Activated CD4-positive, alpha-beta T cell treated with anti-CD3 and anti-CD28 coated beads, Interleukin-2, amount 50 U/mL, for 48 hours (primary cell): ENCODE results near the gene UNC5B.

Experiments used
- DNase-seq, 2 experiments: peaks; one replicate each; pipeline ENCODE4 v3.0.0-alpha.2; 2020

The UNC5B gene

GRCh38 chr10:71325267-71325666 lies 112.9 kb downstream of the UNC5B start:
- no peak for DNase-seq

GRCh38 chr10:71326464-71326881 lies 114.1 kb downstream of the UNC5B start:
- no peak for DNase-seq

GRCh38 chr10:71330789-71331404 lies 118.5 kb downstream of the UNC5B start:
- DNase-seq: no peak

DNA sequence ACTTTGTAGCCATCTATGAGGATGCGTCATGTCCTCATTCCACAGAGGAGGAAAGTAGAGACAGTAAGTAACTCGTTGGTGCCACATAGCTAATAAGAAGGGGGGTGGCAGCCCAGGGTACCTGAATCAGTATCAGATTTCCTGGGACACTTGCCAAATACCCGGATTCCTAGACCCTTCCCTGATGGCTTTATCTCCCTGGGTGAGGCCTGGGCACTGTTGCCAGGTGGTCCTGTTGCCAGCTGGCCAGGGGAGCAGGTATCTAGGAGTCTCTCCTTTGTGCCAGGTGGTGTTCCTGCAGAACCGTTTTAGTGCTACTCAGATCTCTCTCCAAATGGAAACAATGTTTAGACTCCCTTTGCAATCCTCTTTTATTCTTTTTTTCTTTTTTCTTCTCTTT lies 119.4 kb downstream of the UNC5B start:
- no peak for DNase-seq

GRCh38 chr10:71332466-71332865 lies 120.1 kb downstream of the UNC5B start:
- DNase-seq: no peak

GRCh38 chr10:71333129-71333887 lies 120.9 kb downstream of the UNC5B start:
- no peak for DNase-seq

DNA sequence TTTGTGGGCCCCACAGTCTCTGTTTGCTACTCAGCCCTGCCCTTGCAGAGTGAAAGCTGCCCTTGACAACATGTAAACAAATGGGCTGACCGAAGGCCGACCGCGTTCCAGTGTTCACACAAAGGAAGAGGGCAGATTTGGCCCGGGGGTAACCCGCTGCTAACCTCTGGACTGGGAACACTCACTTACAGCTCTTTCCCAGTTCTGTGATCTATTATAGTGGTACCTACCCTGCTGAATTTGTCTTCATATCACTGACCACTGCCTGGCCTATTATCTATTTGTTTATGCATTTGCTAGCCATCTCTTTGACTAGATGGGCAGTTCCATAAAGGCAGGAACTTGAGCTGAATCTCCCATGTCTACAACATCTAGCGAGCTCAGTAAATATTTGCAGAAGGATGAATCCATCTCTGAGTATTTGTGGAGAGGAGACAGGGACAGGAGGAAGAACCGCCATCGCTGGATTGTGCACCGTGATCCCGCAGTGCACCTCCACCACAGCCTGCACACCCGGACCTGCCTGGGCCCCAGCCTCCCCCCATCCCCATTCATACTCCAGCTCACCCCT lies 121.9 kb downstream of the UNC5B start:
- no peak for DNase-seq

DNA sequence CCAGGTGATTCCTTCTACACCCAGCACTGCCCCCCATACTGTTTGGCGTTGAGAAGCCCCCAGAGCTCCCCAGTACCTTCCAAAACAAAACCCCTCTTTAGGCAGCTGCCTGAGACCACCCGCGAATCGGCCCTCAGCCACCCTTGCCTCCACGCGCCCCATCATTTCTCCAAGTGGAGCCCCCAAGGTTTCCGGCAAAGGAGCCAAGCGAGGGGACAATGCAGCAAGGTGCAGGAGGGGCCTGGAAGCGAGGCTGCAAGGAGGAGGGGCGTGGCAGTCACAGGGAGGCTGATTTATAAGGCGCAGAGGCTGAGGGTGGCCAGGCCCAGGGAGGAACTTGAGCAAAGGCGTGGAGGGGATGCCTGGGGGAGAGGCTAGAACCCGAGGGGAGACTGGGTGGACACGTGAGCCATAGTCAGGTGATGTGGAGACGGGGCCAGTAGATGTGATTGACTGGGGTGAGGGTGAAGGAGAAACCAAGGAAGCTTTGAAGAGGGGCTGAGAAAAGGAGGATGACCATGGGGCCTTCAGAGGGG lies 122.9 kb downstream of the UNC5B start:
- no peak for DNase-seq

DNA sequence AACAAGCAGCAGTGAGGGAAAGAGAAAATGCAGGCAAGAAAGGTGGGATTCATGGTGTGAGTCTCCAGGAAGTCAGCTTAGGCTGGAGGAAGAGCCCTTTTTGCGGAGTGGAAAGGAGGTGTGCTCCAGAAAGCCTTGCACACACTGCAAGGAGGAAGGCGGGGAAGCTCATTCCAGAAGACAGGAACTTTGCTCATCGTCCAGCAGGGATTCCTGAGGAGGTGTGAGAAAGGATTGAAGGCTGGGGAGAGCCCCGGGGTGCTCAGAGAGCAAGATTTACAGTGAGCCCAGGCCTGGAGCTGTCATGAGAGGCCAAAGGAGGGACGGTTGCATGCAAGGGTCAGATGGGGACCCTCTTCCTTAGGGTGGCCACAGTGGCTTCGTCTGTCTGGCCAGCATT lies 124.3 kb downstream of the UNC5B start:
- no peak for DNase-seq

DNA sequence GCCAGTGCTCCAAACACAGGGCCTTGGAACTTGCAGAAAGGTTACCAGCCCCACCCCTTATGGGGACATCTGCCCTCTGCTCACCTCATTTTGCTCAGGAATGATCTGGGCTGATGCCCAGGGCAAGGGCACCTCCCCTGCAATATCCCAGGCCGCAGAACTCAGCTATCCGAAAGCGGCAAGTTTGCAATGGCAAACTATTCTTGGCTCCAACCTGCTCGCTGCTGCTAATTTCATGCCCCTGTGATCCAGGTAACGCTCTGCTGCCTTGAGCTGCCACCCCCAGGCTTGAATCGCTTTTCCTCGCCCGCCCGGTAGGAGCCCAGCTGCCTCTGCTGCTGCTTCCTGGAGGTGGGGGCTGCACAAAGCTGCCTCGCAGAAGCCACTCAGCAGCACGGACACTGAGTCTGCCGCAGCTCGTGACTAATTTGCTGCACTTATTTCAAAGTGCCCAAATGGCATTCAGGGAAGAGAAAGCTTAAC lies 124.9 kb downstream of the UNC5B start:
- no peak for DNase-seq

DNA sequence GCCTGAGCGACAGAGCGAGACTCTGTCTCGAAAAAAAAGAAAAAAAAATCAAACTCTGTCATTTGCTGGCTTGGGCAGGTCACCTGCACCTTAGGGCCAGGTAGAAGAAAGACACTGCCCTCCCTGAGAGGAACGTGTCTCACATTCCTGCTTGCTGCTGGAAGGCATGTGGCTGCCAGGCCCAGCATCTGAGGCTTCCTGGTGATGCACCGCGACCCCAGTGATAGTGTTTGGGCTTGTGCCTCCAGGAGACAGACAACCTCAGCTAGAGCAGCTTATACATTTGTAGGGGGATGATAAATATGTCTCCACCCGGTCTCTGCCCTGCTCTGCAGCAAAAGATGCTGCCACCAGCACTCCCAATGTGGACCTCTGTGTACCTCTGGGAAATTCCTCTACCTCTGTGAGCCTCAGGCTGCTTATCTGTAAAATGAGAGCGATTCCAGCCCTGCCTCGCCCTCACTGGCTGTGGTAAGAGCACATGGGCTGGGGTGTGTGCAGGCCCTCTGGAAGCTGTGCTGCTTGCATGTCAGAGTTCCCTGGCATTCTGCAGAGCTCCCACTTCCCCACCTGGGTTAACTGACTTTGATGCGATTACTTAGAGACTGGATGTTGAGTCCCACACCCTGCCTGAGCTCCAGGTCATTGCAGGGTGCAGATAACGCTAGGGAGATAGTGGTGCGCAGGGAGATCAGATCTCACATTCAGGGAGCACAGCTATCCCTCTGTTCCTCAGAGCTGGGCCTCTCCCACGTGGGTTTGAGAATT lies 126.5 kb downstream of the UNC5B start:
- no peak for DNase-seq

GRCh38 chr10:71339796-71340589 lies 127.6 kb downstream of the UNC5B start:
- DNase-seq: no peak

- no peak for DNase-seq
These were observed 130.4 kb downstream of the UNC5B start for GRCh38 chr10:71342573-71343391.

DNA sequence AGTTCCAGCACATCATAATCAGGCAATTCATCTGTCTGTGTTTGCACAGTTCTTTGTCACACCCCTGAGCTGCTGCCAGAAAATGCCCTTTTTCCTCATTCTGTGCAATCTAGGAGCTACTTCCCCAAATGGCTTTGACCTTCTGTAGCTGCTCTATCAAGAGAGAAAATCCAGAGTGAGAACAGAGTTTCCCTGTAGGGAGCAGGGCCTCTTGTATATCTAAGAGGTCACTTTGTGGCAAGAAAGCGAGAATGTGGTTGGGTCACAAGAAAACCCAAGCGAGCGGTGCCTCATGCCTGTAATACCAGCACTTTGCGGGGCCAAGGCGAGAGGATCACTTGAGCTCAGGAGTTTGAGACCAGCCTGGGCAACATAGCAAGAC lies 131.0 kb downstream of the UNC5B start:
- no peak for DNase-seq

DNA sequence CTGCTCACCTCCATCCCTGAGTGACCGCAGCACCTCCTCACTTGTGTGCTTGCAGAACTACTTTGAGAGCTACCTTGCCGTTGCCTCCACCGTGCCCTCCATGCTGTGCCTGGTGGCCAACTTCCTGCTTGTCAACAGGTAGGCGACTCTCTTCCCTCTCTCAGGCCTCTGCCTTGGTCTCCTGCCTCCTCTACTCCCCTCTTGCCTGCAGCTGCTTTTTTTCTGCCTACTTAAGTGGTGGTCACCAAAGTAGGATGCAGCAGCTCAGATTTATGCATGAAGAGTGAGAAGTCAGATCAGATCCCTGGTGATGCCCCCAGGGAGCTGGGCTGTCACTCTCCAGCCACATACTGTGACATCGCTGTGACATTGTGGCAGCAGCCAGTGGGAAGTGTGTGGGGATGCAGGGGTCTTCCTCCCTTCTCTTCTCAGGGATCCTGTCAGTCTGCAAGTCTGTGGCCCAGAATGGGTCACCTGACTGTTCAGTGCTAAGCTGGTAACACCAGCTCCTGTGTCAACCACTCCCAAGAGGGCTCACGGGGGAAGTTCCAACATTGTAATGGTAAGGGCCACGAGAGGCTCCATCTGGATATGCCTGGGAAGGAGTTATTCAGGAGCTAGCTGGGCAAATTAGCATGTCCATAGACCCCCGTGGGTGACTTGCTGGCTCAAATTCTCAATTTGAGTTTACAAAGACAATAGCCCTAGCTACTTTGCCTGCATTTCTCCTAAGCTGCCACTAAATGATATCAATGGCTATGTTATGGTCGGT lies 132.0 kb downstream of the UNC5B start:
- DNase-seq: no peak

DNA sequence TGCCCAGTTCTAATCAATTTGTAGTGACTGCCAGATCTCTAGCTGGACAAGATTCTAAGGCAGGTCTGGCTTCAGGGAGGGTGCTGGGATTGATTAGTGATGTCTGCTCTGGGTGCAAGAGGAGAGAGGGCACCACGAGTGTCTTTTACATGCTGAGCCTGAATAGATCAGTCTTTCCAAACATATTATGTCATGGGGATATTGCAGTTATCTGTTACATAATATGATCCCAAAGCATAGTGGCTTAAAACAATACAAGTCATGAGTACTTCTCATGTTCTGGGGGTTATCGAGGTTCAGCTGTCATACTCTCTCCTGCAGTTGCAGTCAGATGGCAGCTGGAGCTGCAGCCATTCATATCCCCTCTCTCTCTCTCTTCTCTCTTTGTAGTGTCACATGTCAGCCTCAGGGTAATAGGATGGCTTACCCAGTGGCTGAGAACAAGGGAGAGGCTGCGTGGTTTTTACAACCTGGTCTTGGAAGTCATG lies 132.7 kb downstream of the UNC5B start:
- DNase-seq: no peak

DNA sequence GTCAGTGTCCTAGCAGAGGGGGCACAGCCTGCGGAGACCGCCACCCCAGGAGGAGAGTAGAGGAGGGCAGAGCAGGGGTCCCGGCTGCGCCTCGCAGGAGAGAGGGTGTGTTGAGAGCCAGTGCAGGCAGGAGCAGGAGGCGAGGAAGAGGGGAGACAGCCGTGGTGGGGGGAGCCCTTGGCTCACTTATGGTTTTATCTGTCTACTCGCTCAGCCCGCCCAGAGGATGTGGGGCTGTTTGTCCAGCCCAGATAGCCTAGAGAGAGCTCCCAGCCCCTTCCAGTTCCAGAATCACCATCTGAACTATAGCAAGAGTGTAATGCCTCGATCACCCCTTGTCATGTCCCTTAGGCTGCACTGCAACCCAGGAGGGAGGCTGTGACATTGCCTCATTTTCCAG lies 133.3 kb downstream of the UNC5B start:
- DNase-seq: no peak

DNA sequence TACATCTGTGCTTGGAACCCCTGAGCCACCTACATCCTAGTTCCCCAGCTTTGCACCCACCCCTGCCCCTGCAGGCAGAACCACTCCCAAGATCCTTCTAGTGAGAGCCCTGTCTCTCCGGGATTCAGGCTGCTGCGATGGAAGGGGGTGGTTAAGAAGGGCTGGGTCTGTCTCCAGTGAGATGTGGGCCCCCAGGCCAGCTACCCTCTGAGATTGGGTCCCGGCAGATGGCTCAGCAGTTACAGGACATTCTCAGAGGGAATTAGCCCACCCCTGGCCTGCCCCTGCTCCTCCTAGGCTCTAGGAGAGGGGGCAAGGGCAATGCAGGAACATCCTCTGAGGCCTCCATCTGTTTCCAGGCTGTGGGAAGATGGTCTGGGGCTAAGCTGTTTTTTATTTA lies 134.4 kb downstream of the UNC5B start:
- DNase-seq: no peak

- DNase-seq: no peak
These were observed 135.4 kb downstream of the UNC5B start for GRCh38 chr10:71347587-71348395.

GRCh38 chr10:71348850-71349249 lies 136.5 kb downstream of the UNC5B start:
- DNase-seq: no peak
